WTC11 (cell line): Measurements from ENCODE around the gene PDHB.

Source experiments
- AR ChIP-seq: fragments of 250-450 bp; sonication (Bioruptor Pico); IDR thresholded peaks from 2 replicates; pipeline ENCODE4 v1.9.0; 2021; ENCODE audit warnings: mild to moderate bottlenecking
- ZMAT4 ChIP-seq: fragments of 250-450 bp; sonication (Bioruptor Pico); IDR thresholded peaks from 2 replicates; pipeline ENCODE4 v1.9.0; 2021; ENCODE audit warnings: mild to moderate bottlenecking
- ZNF263 ChIP-seq: sonication (generic); formaldehyde crosslinking; IDR thresholded peaks from 2 replicates; pipeline ENCODE4 v1.8.1; 2022; ENCODE audit warnings: low read depth, mild to moderate bottlenecking, moderate library complexity, missing genetic modification reagents
- TF ChIP-seq, protein P1 (sequence below): sonication (generic); formaldehyde crosslinking; conservative IDR thresholded peaks from 2 replicates; pipeline ENCODE4 v1.8.1; 2022; ENCODE audit warnings: mild to moderate bottlenecking, missing genetic modification reagents
- TF ChIP-seq, protein P2 (sequence below): sonication (generic); formaldehyde crosslinking; conservative IDR thresholded peaks from 2 replicates; pipeline ENCODE4 v1.8.1; 2023; ENCODE audit warnings: mild to moderate bottlenecking, low read depth, missing genetic modification reagents, moderate library complexity

GRCh38 chr3:58387650-58388546 lies 45.7 kb downstream of the PDHB start:
- TF ChIP-seq, protein P1, sequence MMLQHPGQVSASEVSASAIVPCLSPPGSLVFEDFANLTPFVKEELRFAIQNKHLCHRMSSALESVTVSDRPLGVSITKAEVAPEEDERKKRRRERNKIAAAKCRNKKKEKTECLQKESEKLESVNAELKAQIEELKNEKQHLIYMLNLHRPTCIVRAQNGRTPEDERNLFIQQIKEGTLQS: no peak
- no peak for TF ChIP-seq AR (CRISPR knock-in tag)
- TF ChIP-seq ZNF263 (CRISPR knock-in tag): no peak
- TF ChIP-seq, protein P2, sequence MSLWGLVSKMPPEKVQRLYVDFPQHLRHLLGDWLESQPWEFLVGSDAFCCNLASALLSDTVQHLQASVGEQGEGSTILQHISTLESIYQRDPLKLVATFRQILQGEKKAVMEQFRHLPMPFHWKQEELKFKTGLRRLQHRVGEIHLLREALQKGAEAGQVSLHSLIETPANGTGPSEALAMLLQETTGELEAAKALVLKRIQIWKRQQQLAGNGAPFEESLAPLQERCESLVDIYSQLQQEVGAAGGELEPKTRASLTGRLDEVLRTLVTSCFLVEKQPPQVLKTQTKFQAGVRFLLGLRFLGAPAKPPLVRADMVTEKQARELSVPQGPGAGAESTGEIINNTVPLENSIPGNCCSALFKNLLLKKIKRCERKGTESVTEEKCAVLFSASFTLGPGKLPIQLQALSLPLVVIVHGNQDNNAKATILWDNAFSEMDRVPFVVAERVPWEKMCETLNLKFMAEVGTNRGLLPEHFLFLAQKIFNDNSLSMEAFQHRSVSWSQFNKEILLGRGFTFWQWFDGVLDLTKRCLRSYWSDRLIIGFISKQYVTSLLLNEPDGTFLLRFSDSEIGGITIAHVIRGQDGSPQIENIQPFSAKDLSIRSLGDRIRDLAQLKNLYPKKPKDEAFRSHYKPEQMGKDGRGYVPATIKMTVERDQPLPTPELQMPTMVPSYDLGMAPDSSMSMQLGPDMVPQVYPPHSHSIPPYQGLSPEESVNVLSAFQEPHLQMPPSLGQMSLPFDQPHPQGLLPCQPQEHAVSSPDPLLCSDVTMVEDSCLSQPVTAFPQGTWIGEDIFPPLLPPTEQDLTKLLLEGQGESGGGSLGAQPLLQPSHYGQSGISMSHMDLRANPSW: no peak
- TF ChIP-seq ZMAT4 (CRISPR knock-in tag): no peak
